Mesothelial cell of epicardium (in vitro differentiated cells): Measurements from ENCODE around the gene DST. TPM values are rescaled to one million over a fixed set of nuclear protein-coding genes. Genes with fewer than 3 reads are reported as not detected.

Source experiments
- DNase-seq, 2 experiments: peaks; one replicate each; pipeline ENCODE4 v3.0.0; 2021; ENCODE audit warnings: low spot score in 2 of 2; ENCODE audit not compliant: unreplicated experiment in 2 of 2
- H3K27ac Mint-ChIP-seq: 2 replicates; pipeline ENCODE4 v1.8.0; 2021; ENCODE audit warnings: mixed read lengths
- H3K27me3 Mint-ChIP-seq: 2 replicates; pipeline ENCODE4 v1.8.0; 2021; ENCODE audit warnings: low read depth, mixed read lengths
- H3K36me3 Mint-ChIP-seq: 2 replicates; pipeline ENCODE4 v1.8.0; 2021; ENCODE audit warnings: mixed read lengths
- H3K4me1 Mint-ChIP-seq: 2 replicates; pipeline ENCODE4 v1.8.0; 2021; ENCODE audit warnings: mixed read lengths
- H3K4me3 Mint-ChIP-seq: 2 replicates; pipeline ENCODE4 v1.8.0; 2021; ENCODE audit warnings: mild to moderate bottlenecking, moderate library complexity, mixed read lengths
- H3K9me3 Mint-ChIP-seq: 2 replicates; pipeline ENCODE4 v1.8.0; 2021; ENCODE audit warnings: mixed read lengths
- CTCF ChIP-seq: fragments of 200-600 bp; sonication (generic); IDR thresholded peaks from one replicate; pipeline ENCODE4 v1.5.0; 2021; ENCODE audit warnings: antibody characterized with exemption; ENCODE audit not compliant: unreplicated experiment
- total RNA-seq: library from RNA; stranded (reverse); gene quantifications from 3 replicates; pipeline ENCODE4 v1.2.1, GENCODE V29; 2021

Gene DST
- total RNA-seq, 1 donor from 2014 or later = 306 TPM

GRCh38 chr6:56685102-56685733, 42.5 kb upstream of the DST start:
- TF ChIP-seq CTCF = no peak
- Mint-ChIP-seq H3K27ac (no peak overlapping the region), H3K9me3 (no peaks in the 10 kb centered on the region), H3K4me3 (no peak overlapping the region), H3K36me3 (peaks cover 2% of the 10 kb centered on the region), H3K4me1 (peaks cover 4% of the 10 kb centered on the region), H3K27me3 (no peaks in the 10 kb centered on the region)
- no peak for DNase-seq

- Mint-ChIP-seq H3K36me3 (peaks cover 2% of the 10 kb centered on the region), H3K27ac (no peak overlapping the region), H3K4me3 (no peak overlapping the region), H3K9me3 (no peaks in the 10 kb centered on the region), H3K27me3 (no peaks in the 10 kb centered on the region), H3K4me1 (peaks cover 3% of the 10 kb centered on the region)
- DNase-seq = no peak
- no peak for TF ChIP-seq CTCF
Observed at GRCh38 chr6:56684342-56685101, 41.8 kb upstream of the DST start.

GRCh38 chr6:56683882-56684281, 41.2 kb upstream of the DST start:
- no peaks in the 10 kb centered on the region for H3K9me3 Mint-ChIP-seq
- H3K36me3 Mint-ChIP-seq = peaks cover 2% of the 10 kb centered on the region
- H3K4me3 Mint-ChIP-seq = no peak overlapping the region
- no peaks in the 10 kb centered on the region for H3K27me3 Mint-ChIP-seq
- peaks cover 3% of the 10 kb centered on the region for H3K4me1 Mint-ChIP-seq
- no peak for TF ChIP-seq CTCF
- no peak for DNase-seq
- no peak overlapping the region for H3K27ac Mint-ChIP-seq

- TF ChIP-seq CTCF = no peak
- Mint-ChIP-seq H3K4me3 (no peak overlapping the region), H3K36me3 (peaks cover 2% of the 10 kb centered on the region), H3K27ac (no peak overlapping the region), H3K9me3 (no peaks in the 10 kb centered on the region), H3K27me3 (no peaks in the 10 kb centered on the region), H3K4me1 (peaks cover 3% of the 10 kb centered on the region)
- no peak for DNase-seq
Observed at GRCh38 chr6:56682635-56683034, 39.9 kb upstream of the DST start.

GRCh38 chr6:56677559-56677958, 34.9 kb upstream of the DST start:
- no peak for TF ChIP-seq CTCF
- Mint-ChIP-seq H3K9me3 (peaks cover 8% of the 10 kb centered on the region), H3K4me1 (peaks cover under 1% of the 10 kb centered on the region), H3K27me3 (no peaks in the 10 kb centered on the region), H3K27ac (no peak overlapping the region), H3K36me3 (peaks cover 9% of the 10 kb centered on the region), H3K4me3 (no peak overlapping the region)
- DNase-seq = no peak
